Measurements from ENCODE around the gene TMEM181. TPM values are rescaled to one million over a fixed set of nuclear protein-coding genes. Genes with fewer than 3 reads are reported as not detected.
A peak's percentile ranks its signal among the peaks of the same experiment; 100 is the strongest.
"Not testable (repeated sequence)": the region's sequence is repeated elsewhere in the genome, so short reads cannot be mapped to it uniquely, and the experiment has no call there.

TMEM181 gene
- total RNA-seq, 1 donor from 2014 or later, result 20.1 TPM

- DNase-seq, result no peak
Observed at GRCh38 chr6:158642097-158642601, 82.3 kb downstream of the TMEM181 start.

GRCh38 chr6:158643836-158644230, 83.9 kb downstream of the TMEM181 start:
- no peak for DNase-seq

GRCh38 chr6:158644231-158645063, 84.6 kb downstream of the TMEM181 start, which contains the start of gene DYNLT1:
DYNLT1 (minus strand) TSS chr6:158644743; CDS start chr6:158644708, 35 bp downstream.
- peak; percentile 81 for DNase-seq

- peak; percentile 70 for DNase-seq
Observed at GRCh38 chr6:158645064-158646022, 85.5 kb downstream of the TMEM181 start.

GRCh38 chr6:158646023-158646910, 86.4 kb downstream of the TMEM181 start:
- no peak for DNase-seq

- no peak for DNase-seq
Observed at GRCh38 chr6:158647501-158647900, 87.6 kb downstream of the TMEM181 start.

GRCh38 chr6:158648682-158649131, 88.8 kb downstream of the TMEM181 start:
- no peak for DNase-seq

GRCh38 chr6:158649289-158650143, 89.6 kb downstream of the TMEM181 start, which contains the start of gene SYTL3:
SYTL3 (plus strand) TSS chr6:158650054; CDS start chr6:158663269, 13,215 bp downstream.
- no peak for DNase-seq

- DNase-seq, result not testable (repeated sequence)
Observed at GRCh38 chr6:158651981-158652737, 92.3 kb downstream of the TMEM181 start.

GRCh38 chr6:158653577-158654354, 93.9 kb downstream of the TMEM181 start:
- no peak for DNase-seq

GRCh38 chr6:158654498-158654897, 94.6 kb downstream of the TMEM181 start:
- no peak for DNase-seq

- DNase-seq, result no peak
Observed at GRCh38 chr6:158654960-158655489, 95.1 kb downstream of the TMEM181 start.

- DNase-seq, result no peak
Observed at GRCh38 chr6:158655569-158656450, 95.9 kb downstream of the TMEM181 start.

GRCh38 chr6:158656986-158657385, 97.1 kb downstream of the TMEM181 start:
- DNase-seq, result not testable (repeated sequence)

- DNase-seq, result no peak
Observed at GRCh38 chr6:158660333-158660754, 100.5 kb downstream of the TMEM181 start.

- no peak for DNase-seq
Observed at GRCh38 chr6:158661156-158661685, 101.3 kb downstream of the TMEM181 start.

- DNase-seq, result no peak
Observed at GRCh38 chr6:158662607-158662953, 102.7 kb downstream of the TMEM181 start.

All from skin of body (tissue), 2 donors.